ENCODE measurements around the gene LPO.

The LPO gene

DNA sequence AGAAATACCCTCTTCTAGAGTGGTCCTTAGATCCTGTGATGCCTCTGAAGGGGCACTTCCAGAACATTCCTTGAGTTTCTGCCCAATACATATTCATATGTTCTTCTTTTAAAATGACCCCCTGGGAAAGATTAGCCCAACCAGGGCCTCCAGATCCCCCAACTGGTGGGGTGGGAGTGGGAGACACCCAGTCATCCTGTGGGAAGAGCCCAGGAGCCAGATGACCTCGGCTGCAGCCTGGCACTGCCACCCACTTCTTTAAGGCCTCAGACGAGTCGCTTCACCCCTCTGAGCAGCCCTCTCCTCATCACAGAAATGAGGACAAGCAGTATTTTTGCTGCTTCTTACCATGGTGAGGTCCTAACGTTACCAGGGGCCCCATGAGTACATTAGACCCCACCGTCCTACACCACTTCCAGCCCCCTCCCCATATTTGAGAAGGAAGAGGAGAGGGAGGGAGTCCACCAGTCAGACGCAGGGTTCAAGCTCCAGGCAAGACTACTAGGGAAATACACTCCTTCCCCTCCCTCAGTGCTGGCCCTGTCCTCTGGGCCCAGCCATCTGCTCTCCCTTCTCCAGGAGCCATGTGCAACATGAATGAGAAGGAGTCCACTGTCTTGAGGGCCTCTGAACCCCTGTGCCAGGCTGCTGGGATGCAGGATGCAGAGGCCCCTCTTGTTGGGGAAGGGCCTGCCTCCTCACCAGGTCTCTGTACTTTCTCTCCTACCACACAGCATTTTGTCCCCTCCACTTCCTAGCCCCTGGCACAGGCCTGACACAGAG, 30.6 kb downstream of the LPO start (continued):
- TF ChIP-seq, protein P1, sequence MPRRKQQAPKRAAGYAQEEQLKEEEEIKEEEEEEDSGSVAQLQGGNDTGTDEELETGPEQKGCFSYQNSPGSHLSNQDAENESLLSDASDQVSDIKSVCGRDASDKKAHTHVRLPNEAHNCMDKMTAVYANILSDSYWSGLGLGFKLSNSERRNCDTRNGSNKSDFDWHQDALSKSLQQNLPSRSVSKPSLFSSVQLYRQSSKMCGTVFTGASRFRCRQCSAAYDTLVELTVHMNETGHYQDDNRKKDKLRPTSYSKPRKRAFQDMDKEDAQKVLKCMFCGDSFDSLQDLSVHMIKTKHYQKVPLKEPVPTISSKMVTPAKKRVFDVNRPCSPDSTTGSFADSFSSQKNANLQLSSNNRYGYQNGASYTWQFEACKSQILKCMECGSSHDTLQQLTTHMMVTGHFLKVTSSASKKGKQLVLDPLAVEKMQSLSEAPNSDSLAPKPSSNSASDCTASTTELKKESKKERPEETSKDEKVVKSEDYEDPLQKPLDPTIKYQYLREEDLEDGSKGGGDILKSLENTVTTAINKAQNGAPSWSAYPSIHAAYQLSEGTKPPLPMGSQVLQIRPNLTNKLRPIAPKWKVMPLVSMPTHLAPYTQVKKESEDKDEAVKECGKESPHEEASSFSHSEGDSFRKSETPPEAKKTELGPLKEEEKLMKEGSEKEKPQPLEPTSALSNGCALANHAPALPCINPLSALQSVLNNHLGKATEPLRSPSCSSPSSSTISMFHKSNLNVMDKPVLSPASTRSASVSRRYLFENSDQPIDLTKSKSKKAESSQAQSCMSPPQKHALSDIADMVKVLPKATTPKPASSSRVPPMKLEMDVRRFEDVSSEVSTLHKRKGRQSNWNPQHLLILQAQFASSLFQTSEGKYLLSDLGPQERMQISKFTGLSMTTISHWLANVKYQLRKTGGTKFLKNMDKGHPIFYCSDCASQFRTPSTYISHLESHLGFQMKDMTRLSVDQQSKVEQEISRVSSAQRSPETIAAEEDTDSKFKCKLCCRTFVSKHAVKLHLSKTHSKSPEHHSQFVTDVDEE (CRISPR knock-in tag; IDR thresholded peaks at IDR 0.05) = no peak
- TF ChIP-seq ISL1 (CRISPR knock-in tag; IDR thresholded peaks at IDR 0.05) (no peak), ZC3H10 (CRISPR knock-in tag; IDR thresholded peaks at IDR 0.05) (no peak), TOX (CRISPR knock-in tag; IDR thresholded peaks at IDR 0.05; ENCODE audit: borderline replicate concordance) (no peak), RARB (CRISPR knock-in tag; IDR thresholded peaks at IDR 0.05) (no peak), ZNF70 (CRISPR knock-in tag; IDR thresholded peaks at IDR 0.05) (no peak)

DNA sequence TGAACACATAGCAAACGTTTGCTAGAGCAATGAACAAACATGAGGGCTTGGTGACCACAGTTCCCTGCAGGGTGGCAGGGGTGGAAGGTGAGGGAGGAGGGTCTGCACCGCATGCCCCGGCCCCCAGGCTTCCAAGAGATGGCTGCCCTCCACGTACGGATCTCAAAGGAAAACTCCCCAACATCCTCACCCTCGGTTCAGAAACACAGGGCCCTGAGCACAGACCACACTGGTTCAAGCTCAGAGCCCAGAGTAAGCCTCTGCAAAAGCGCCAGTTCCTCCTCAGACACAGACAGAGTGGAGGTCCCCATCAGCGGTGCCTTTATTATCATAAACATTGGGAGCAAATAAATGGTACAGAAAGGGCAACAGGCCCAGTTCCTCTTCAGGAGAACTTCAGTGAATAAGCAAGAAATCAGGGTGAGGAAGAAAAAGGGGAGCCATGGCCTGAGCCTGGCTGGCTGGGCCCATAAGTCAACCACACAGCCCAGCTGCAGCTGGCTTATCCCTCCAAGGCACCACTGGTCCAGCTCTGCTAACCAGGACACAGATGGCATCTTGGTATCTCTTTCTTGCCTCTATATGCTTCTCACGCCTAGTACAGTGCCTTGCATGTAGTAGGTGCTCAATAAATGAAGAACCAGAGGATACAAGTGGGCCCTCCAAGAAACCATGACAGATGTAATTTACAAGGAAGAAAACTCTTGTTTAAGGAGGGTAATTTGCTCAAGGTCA, 31.3 kb downstream of the LPO start:
- TF ChIP-seq ZC3H10 (CRISPR knock-in tag; IDR thresholded peaks at IDR 0.05) = no peak
- TF ChIP-seq, protein P2, sequence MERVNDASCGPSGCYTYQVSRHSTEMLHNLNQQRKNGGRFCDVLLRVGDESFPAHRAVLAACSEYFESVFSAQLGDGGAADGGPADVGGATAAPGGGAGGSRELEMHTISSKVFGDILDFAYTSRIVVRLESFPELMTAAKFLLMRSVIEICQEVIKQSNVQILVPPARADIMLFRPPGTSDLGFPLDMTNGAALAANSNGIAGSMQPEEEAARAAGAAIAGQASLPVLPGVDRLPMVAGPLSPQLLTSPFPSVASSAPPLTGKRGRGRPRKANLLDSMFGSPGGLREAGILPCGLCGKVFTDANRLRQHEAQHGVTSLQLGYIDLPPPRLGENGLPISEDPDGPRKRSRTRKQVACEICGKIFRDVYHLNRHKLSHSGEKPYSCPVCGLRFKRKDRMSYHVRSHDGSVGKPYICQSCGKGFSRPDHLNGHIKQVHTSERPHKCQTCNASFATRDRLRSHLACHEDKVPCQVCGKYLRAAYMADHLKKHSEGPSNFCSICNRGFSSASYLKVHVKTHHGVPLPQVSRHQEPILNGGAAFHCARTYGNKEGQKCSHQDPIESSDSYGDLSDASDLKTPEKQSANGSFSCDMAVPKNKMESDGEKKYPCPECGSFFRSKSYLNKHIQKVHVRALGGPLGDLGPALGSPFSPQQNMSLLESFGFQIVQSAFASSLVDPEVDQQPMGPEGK (CRISPR knock-in tag; IDR thresholded peaks at IDR 0.05; ENCODE audit: borderline replicate concordance) = no peak
- TF ChIP-seq RARB (CRISPR knock-in tag; IDR thresholded peaks at IDR 0.05) = no peak
- TF ChIP-seq ZFP30 (CRISPR knock-in tag; IDR thresholded peaks at IDR 0.05) = no peak
- TF ChIP-seq ZNF565 (CRISPR knock-in tag; conservative IDR thresholded peaks at IDR 0.05; ENCODE audit: low read depth) = no peak
- no peak for TF ChIP-seq ESRRG (CRISPR knock-in tag; IDR thresholded peaks at IDR 0.05)
- TF ChIP-seq OSR1 (CRISPR knock-in tag; IDR thresholded peaks at IDR 0.05) = no peak
- TF ChIP-seq, protein P1 (CRISPR knock-in tag; IDR thresholded peaks at IDR 0.05) = no peak
- TF ChIP-seq ISL1 (CRISPR knock-in tag; IDR thresholded peaks at IDR 0.05) = no peak
- TF ChIP-seq, protein P3, sequence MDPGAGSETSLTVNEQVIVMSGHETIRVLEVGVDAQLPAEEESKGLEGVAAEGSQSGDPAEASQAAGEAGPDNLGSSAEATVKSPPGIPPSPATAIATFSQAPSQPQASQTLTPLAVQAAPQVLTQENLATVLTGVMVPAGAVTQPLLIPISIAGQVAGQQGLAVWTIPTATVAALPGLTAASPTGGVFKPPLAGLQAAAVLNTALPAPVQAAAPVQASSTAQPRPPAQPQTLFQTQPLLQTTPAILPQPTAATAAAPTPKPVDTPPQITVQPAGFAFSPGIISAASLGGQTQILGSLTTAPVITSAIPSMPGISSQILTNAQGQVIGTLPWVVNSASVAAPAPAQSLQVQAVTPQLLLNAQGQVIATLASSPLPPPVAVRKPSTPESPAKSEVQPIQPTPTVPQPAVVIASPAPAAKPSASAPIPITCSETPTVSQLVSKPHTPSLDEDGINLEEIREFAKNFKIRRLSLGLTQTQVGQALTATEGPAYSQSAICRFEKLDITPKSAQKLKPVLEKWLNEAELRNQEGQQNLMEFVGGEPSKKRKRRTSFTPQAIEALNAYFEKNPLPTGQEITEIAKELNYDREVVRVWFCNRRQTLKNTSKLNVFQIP (CRISPR knock-in tag; IDR thresholded peaks at IDR 0.05; ENCODE audit: borderline replicate concordance, low read depth) = no peak
- no peak for TF ChIP-seq TCF4 (CRISPR knock-in tag; IDR thresholded peaks at IDR 0.05; ENCODE audit: borderline replicate concordance)
- TF ChIP-seq SNAI2 (CRISPR knock-in tag; IDR thresholded peaks at IDR 0.05) = no peak
- TF ChIP-seq GLIS3 (CRISPR knock-in tag; IDR thresholded peaks at IDR 0.05) = no peak
- TF ChIP-seq, protein P4, sequence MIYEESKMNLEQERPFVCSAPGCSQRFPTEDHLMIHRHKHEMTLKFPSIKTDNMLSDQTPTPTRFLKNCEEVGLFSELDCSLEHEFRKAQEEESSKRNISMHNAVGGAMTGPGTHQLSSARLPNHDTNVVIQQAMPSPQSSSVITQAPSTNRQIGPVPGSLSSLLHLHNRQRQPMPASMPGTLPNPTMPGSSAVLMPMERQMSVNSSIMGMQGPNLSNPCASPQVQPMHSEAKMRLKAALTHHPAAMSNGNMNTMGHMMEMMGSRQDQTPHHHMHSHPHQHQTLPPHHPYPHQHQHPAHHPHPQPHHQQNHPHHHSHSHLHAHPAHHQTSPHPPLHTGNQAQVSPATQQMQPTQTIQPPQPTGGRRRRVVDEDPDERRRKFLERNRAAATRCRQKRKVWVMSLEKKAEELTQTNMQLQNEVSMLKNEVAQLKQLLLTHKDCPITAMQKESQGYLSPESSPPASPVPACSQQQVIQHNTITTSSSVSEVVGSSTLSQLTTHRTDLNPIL (CRISPR knock-in tag; IDR thresholded peaks at IDR 0.05; ENCODE audit: low read depth) = no peak
- TF ChIP-seq ZFP3 (CRISPR knock-in tag; IDR thresholded peaks at IDR 0.05) = no peak
- no peak for TF ChIP-seq CSDC2 (CRISPR knock-in tag; IDR thresholded peaks at IDR 0.05)
- ATAC-seq = no peak
